Endothelial cell of umbilical vein (primary cell): ENCODE results near the gene ZNF48. TPM values are rescaled to one million over a fixed set of nuclear protein-coding genes. Genes with fewer than 3 reads are reported as not detected.

Experiments used
- BruUV-seq: library from RNA; stranded (reverse); fragments of 400-500 nt; replicated peaks from 2 replicates; lab custom pipeline; 2021; lab: Mats Ljungman, UMichigan
- CTCF ChIA-PET: fragments of 300-600, 350-600 bp; sonication (Branson Sonifier 250); formaldehyde crosslinking; loops from one replicate; lab custom pipeline; 2021; ENCODE audit warnings: antibody characterized with exemption, inconsistent platforms; lab: Charles Lee
- POLR2A ChIA-PET: fragments of 300-600, 350-600 bp; sonication (Branson Sonifier 250); formaldehyde crosslinking; loops from one replicate; lab custom pipeline; 2021; ENCODE audit warnings: antibody characterized with exemption, inconsistent platforms; lab: Charles Lee
- DNase-seq: peaks from one replicate; pipeline ENCODE4 v3.0.0-alpha.2; 2011; ENCODE audit warnings: low read depth, low spot score
- FAIRE-seq: peaks from 2 replicates; lab custom pipeline; 2011; peaks lifted over from hg19 to GRCh38; lab: Jason Lieb, UNC
- H2AFZ ChIP-seq: 2 replicates; pipeline ENCODE4 v1.6.0; 2012; ENCODE audit warnings: low read depth, low read length, control low read depth, inconsistent platforms
- H3K27ac ChIP-seq: 2 replicates; pipeline ENCODE4 v1.5.1; 2011; ENCODE audit warnings: low read depth, mild to moderate bottlenecking, control low read depth, low read length, moderate library complexity; ENCODE audit not compliant: insufficient read depth
- H3K27me3 ChIP-seq, 2 experiments: 2 replicates each; pipeline versions ENCODE4 v1.6.0 to v1.6.1; 2011; ENCODE audit warnings: low read length in 2 of 2, mixed read lengths in 1 of 2; ENCODE audit not compliant: control insufficient read depth in 2 of 2, insufficient read depth in 2 of 2
- H3K36me3 ChIP-seq, 2 experiments: 2 replicates in 1 of 2; 3 replicates in 1 of 2; pipeline ENCODE4 v1.5.1; 2011; ENCODE audit warnings: low read length in 2 of 2, mild to moderate bottlenecking in 1 of 2, moderate library complexity in 1 of 2; ENCODE audit not compliant: control insufficient read depth in 2 of 2, insufficient read depth in 2 of 2; ENCODE audit errors: extremely low read depth in 1 of 2
- H3K4me1 ChIP-seq: 3 replicates; pipeline ENCODE4 v1.5.1; 2011; ENCODE audit warnings: mild to moderate bottlenecking, low read length; ENCODE audit not compliant: control insufficient read depth, insufficient read depth; ENCODE audit errors: extremely low read depth
- H3K4me2 ChIP-seq: 2 replicates; pipeline ENCODE4 v1.6.1; 2011; ENCODE audit warnings: low read length, control low read depth, mixed read lengths; ENCODE audit not compliant: insufficient read depth
- H3K4me3 ChIP-seq, 3 experiments: fragments of 200-600 bp in 1 of 3; sonication (generic), shearing (Covaris generic) in 1 of 3; replicated peaks in 1 of 3; 2 replicates each; pipeline ENCODE4 v1.5.1; 2011 to 2016; ENCODE audit warnings: control low read depth in 3 of 3, low read length in 3 of 3, mild to moderate bottlenecking in 2 of 3, inconsistent platforms in 1 of 3, low read depth in 1 of 3, moderate library complexity in 1 of 3; ENCODE audit not compliant: insufficient read depth in 1 of 3
- H3K79me2 ChIP-seq: 2 replicates; pipeline ENCODE4 v1.6.0; 2012; ENCODE audit warnings: low read length, inconsistent platforms; ENCODE audit not compliant: control insufficient read depth, insufficient read depth
- H3K9ac ChIP-seq: replicated peaks from 2 replicates; pipeline ENCODE3; 2011; ENCODE audit warnings: low read length, control low read depth; ENCODE audit not compliant: insufficient read depth; ENCODE audit errors: extremely low read depth
- H3K9me1 ChIP-seq: replicated peaks from 3 replicates; pipeline ENCODE4 v1.6.0; 2011; ENCODE audit warnings: mild to moderate bottlenecking, low read length; ENCODE audit not compliant: control insufficient read depth, insufficient read depth; ENCODE audit errors: extremely low read depth
- H3K9me3 ChIP-seq: replicated peaks from 2 replicates; pipeline ENCODE4 v1.5.1; 2012; ENCODE audit warnings: low read length, inconsistent platforms; ENCODE audit not compliant: control insufficient read depth, insufficient read depth
- H4K20me1 ChIP-seq: replicated peaks from 2 replicates; pipeline ENCODE3; 2011; ENCODE audit warnings: mild to moderate bottlenecking, low read length; ENCODE audit not compliant: control insufficient read depth, insufficient read depth; ENCODE audit errors: extremely low read depth
- CTCF ChIP-seq, 2 donors: IDR thresholded peaks; 1 replicate in 1 of 2; 2 replicates in 1 of 2; pipeline ENCODE4 v1.5.1; 2011; ENCODE audit warnings: low read length in 2 of 2, mild to moderate bottlenecking in 2 of 2, moderate library complexity in 2 of 2, control low read depth in 1 of 2, inconsistent platforms in 1 of 2, low read depth in 1 of 2; ENCODE audit not compliant: insufficient read depth in 1 of 2; ENCODE audit errors: extremely low read depth in 1 of 2
- EZH2 ChIP-seq: IDR thresholded peaks from 2 replicates; pipeline ENCODE4 v1.6.1; 2012; ENCODE audit warnings: borderline replicate concordance, low read depth, mild to moderate bottlenecking, moderate library complexity, low read length, inconsistent platforms; ENCODE audit not compliant: severe bottlenecking
- FOS ChIP-seq: IDR thresholded peaks from 2 replicates; pipeline ENCODE4 v1.6.1; 2011; ENCODE audit warnings: mild to moderate bottlenecking, low read length, moderate library complexity, borderline replicate concordance; ENCODE audit not compliant: insufficient read depth
- GATA2 ChIP-seq: IDR thresholded peaks from 2 replicates; pipeline ENCODE4 v1.7.0; 2011; ENCODE audit warnings: low read depth, mild to moderate bottlenecking, moderate library complexity, mixed read lengths, low read length; ENCODE audit not compliant: insufficient read length, insufficient read depth
- JUN ChIP-seq: IDR thresholded peaks from 2 replicates; pipeline ENCODE4 v1.6.1; 2011; ENCODE audit warnings: borderline replicate concordance, low read depth; ENCODE audit not compliant: insufficient read length, insufficient read depth
- MYC ChIP-seq: IDR thresholded peaks from one replicate; pipeline ENCODE4 v1.6.1; 2011; ENCODE audit warnings: mild to moderate bottlenecking, low read depth, low read length
- POLR2A ChIP-seq: IDR thresholded peaks from 2 replicates; pipeline ENCODE4 v1.6.1; 2012; ENCODE audit warnings: low read depth, mild to moderate bottlenecking, control low read depth, low read length
- POLR2AphosphoS5 ChIP-seq: IDR thresholded peaks from 2 replicates; pipeline ENCODE4 v1.6.1; 2012; ENCODE audit warnings: low read depth, mild to moderate bottlenecking, control low read depth, low read length, moderate library complexity; ENCODE audit not compliant: insufficient read depth
- dilution Hi-C: fragments of 300-500 bp; cut with MboI; formaldehyde crosslinking; loops from one replicate; pipeline ENCODE4 v1.15.0; 2019; ENCODE audit warnings: low sequenced_read_pairs; ENCODE audit not compliant: extremely low pct_ligation_motif_present
- intact Hi-C: fragments of 100-400 bp; cut with micrococcal nuclease; formaldehyde crosslinking; loops from one replicate; pipeline ENCODE4 v1.10.0; 2022
- polyA plus RNA-seq, 4 experiments: library from polyadenylated mRNA; depleted of rRNA in 3 of 4; stranded (reverse) in 3 of 4; unstranded in 1 of 4; fragments of >200 nt; gene quantifications; 2 replicates each; pipeline versions ENCODE4 v1.2.1 to v1.2.3, GENCODE V29; 2011 to 2012; ENCODE audit warnings: missing spikeins in 1 of 4
- total RNA-seq: library from RNA; stranded (reverse); gene quantifications from 2 replicates; pipeline ENCODE4 v1.2.3, GENCODE V29; 2021
- TF ChIP-seq, protein P1 (sequence below): IDR thresholded peaks from 2 replicates; pipeline ENCODE4 v1.6.1; 2011; ENCODE audit not compliant: insufficient read depth, insufficient read length

ZNF48 gene
- total and polyA plus RNA-seq, 2 donors (not counting 3 experiments of a cell fraction or from before 2014, with no cell fraction given): 15.3 to 16.1 TPM

- peak; percentile 98 for DNase-seq
- ChIA-PET CTCF (interaction anchor here (0.7 to 2.5 kb wide), 6 partner anchors 11 to 62 kb away, joined by 3 to 12 read pairs (median 4); partner anchors contain the start of gene ZNF48), POLR2A (no interaction called here)
- Histone ChIP-seq H3K9me3 (no peaks in the 10 kb centered on the region), H3K4me1 (peaks cover 32% of the 10 kb centered on the region), H4K20me1 (no peaks in the 10 kb centered on the region), H3K4me2 (peak within 1 kb of the TSS; percentile 83), H3K27me3 (no peaks in the 10 kb centered on the region), H2AFZ (peak within 1 kb of the TSS; percentile 52), H3K9ac (peak within 1 kb of the TSS; percentile 96), H3K27ac (peak within 1 kb of the TSS; percentile 95), H3K79me2 (peaks cover 23% of the 10 kb centered on the region), H3K4me3 (peak within 1 kb of the TSS; percentile 65 to 84 (median 78)), H3K36me3 (peaks cover 5 to 36% of the 10 kb centered on the region in 2 experiments), H3K9me1 (no peaks in the 10 kb centered on the region)
- intact Hi-C loops: no loop called here
- peak; percentile 99 for FAIRE-seq
- dilution Hi-C loops: no loop called here
- BruUV-seq: TSS peak; percentile 77
- peak in 1 of 2 donors; percentile 2 for TF ChIP-seq CTCF (IDR thresholded peaks at IDR 0.05; ENCODE audit: extremely low read depth in 1 of 2, insufficient read depth in 1 of 2, low read depth in 1 of 2, low read length in 2 of 2)
- peak; percentile 85 for TF ChIP-seq POLR2AphosphoS5
- TF ChIP-seq MYC: no peak
- TF ChIP-seq FOS: no peak
- TF ChIP-seq JUN: peak; percentile 74
- TF ChIP-seq POLR2A: peak; percentile 57
- TF ChIP-seq, protein P1, sequence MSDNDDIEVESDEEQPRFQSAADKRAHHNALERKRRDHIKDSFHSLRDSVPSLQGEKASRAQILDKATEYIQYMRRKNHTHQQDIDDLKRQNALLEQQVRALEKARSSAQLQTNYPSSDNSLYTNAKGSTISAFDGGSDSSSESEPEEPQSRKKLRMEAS: peak; percentile 87
- no peak for TF ChIP-seq EZH2
- TF ChIP-seq GATA2: no peak
These were observed 39.9 kb upstream of the ZNF48 start, which contains the start of gene CD2BP2 for GRCh38 chr16:30355144-30355953. Gene CD2BP2, minus strand, starts transcription at chr16:30355308. Its CDS starts 627 bp downstream, at chr16:30354681.
